Lower leg skin (tissue), 3 donors: Measurements from ENCODE around the gene TRAPPC5.

Experiments
- CTCF ChIP-seq, 3 donors: fragments of 450-650 bp; IDR thresholded peaks; one replicate each; pipeline ENCODE4 v1.5.1; 2016; ENCODE audit warnings: antibody characterized with exemption in 3 of 3, mild to moderate bottlenecking in 3 of 3, moderate library complexity in 2 of 3
- POLR2A ChIP-seq, 2 donors: fragments of 450-650 bp; IDR thresholded peaks; one replicate each; pipeline ENCODE4 v1.6.1; 2016 to 2017; ENCODE audit warnings: antibody characterized with exemption in 2 of 2, mild to moderate bottlenecking in 1 of 2, moderate library complexity in 1 of 2

- TF ChIP-seq CTCF (IDR thresholded peaks at IDR 0.05) (no peak), POLR2A (IDR thresholded peaks at IDR 0.05) (no peak)
Observed at GRCh38 chr19:7733376-7733775, 52.7 kb downstream of the TRAPPC5 start.
